Ovary (tissue), 9 donors: Measurements from ENCODE around the gene MLF2. TPM values are rescaled to one million over a fixed set of nuclear protein-coding genes. Genes with fewer than 3 reads are reported as not detected.

Experiments
- DNase-seq, 5 donors: peaks; one replicate each; pipeline ENCODE4 v3.0.0-alpha.2; 2019 to 2020
- H3K27ac ChIP-seq, 2 donors: fragments of 200-600 bp; one replicate each; pipeline versions ENCODE4 v1.5.1 to v1.8.0; 2019 to 2022
- H3K27me3 ChIP-seq: fragments of 200-600 bp; one replicate; pipeline ENCODE4 v1.8.0; 2022
- H3K36me3 ChIP-seq: fragments of 200-600 bp; sonication (generic); one replicate; pipeline ENCODE4 v1.5.1; 2019
- H3K4me1 ChIP-seq: one replicate; pipeline ENCODE4 v1.8.1; 2013; ENCODE audit warnings: mild to moderate bottlenecking, moderate library complexity; ENCODE audit not compliant: insufficient read depth
- H3K4me3 ChIP-seq: fragments of 200-600 bp; sonication (generic); one replicate; pipeline ENCODE4 v1.5.1; 2017
- H3K9me3 ChIP-seq, 2 donors: fragments of 200-600 bp in 1 of 2; sonication (generic) in 1 of 2; one replicate each; pipeline versions ENCODE4 v1.5.1 to v1.8.1; 2013 to 2019; ENCODE audit warnings: mild to moderate bottlenecking in 1 of 2, moderate library complexity in 1 of 2
- EP300 ChIP-seq: sonication (generic); formaldehyde crosslinking; IDR thresholded peaks from one replicate; pipeline ENCODE4 v1.6.1; 2017; ENCODE audit warnings: antibody characterized with exemption
- POLR2A ChIP-seq: fragments of 450-650 bp; IDR thresholded peaks from one replicate; pipeline ENCODE4 v1.6.1; 2017; ENCODE audit warnings: antibody characterized with exemption, mild to moderate bottlenecking, moderate library complexity
- WGBS, 3 donors: extraction: QIAGEN DNeasy Blood & Tissue Kit in 1 of 3; methylation state at CpG; one replicate each; pipeline versions ENCODE4 v1.1.5 to v1.1.7; 2013 to 2017; 5-methylcytosine and 5-hydroxymethylcytosine counted together
- intact Hi-C, 4 donors: fragments of 100-400 bp; cut with DNase I; formaldehyde crosslinking; loops; one replicate each; pipeline versions ENCODE4 v1.11.0 to v1.15.1; 2022 to 2023
- polyA plus RNA-seq, 2 donors: library from polyadenylated mRNA; stranded (reverse); fragments of 200-250 nt in 1 of 2; fragments of 350-450 nt in 1 of 2; fragmentation: Illumina TruSeq in 1 of 2; extraction: RNeasy Lipid Tissue Mini Kit (QIAGEN cat#74804) in 1 of 2; gene quantifications; one replicate each; pipeline ENCODE4 v1.2.3, GENCODE V29; 2013 to 2014
- total RNA-seq, 7 donors: library from RNA; depleted of rRNA in 2 of 7; stranded (reverse); fragments of >200 nt in 2 of 7; fragmentation: NEBNext Ultra II Directional in 3 of 7; extraction: Animal tissue kit (Norgen Biotek cat#: 25700) in 3 of 7; gene quantifications; one replicate each; pipeline versions ENCODE4 v1.1.0 to v1.2.4, GENCODE V29; 2016 to 2023
- TF ChIP-seq, protein P1 (sequence below), 3 donors: fragments of 450-650 bp in 2 of 3; fragments of 200-600 bp in 1 of 3; IDR thresholded peaks; one replicate each; pipeline versions ENCODE4 v1.5.1 to v1.8.0; 2016 to 2022; ENCODE audit warnings: antibody characterized with exemption in 3 of 3, mild to moderate bottlenecking in 1 of 3
- donor health status: DM: no; HTN: no; CAD: no; lungs with moderate emphysema.
- donor health status: DM: no; HTN: no; CAD: no.
- donor health status: Bipolar disorder and iron deficiency.
- donor health status: DM: yes; HTN: yes; CAD: no.
- donor health status: DM: no; HTN: no; CAD: no.
- donor health status: DM: yes; HTN: yes; CAD: no.

Gene MLF2
- total and polyA plus RNA-seq, 9 donors: 64.1 to 162 (median 140) TPM

DNA sequence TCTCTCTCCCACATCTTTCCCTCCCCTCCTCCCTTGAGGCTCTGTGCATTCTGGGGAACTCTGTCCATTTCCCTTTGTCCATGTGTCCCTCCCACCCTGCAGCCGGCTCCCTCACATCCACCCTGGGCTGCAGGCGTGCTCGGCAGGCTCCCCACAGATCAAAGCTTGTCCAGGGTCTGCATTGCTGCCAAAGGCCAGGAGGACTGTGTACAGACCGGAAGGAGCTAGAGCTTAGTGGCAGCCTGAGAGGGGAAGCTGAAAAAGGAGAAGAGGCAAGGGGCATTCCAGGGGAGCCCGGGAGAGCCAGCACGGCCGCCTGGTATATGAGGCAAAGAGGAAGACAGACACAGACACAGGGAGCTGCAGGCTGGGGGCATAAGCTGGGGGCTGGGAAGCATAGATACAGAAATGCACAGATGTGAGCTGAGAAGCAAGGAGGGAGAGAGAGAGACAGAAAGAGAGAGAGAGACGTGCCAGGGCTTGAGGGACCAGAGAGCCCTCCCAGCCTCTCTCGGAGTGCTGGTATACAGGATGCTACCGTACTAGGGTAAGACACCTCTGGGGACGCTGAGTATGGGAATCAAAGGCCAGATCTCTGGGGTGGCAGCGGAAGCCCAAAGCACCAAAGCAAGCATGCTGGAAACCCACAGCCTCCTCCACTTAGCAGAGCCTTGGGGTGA is 39.7 kb upstream of the MLF2 start:
- WGBS, 3 donors: 14 to 23% (median 21%) methylated on average over 12 of the region's 12 CpGs
- Histone ChIP-seq H3K4me3 (no peak overlapping the region), H3K4me1 (no peaks in the 10 kb centered on the region), H3K27me3 (no peaks in the 10 kb centered on the region), H3K9me3 (no peaks in the 10 kb centered on the region), H3K36me3 (no peaks in the 10 kb centered on the region), H3K27ac (no peak overlapping the region)
- TF ChIP-seq EP300: no peak
- TF ChIP-seq, protein P1, sequence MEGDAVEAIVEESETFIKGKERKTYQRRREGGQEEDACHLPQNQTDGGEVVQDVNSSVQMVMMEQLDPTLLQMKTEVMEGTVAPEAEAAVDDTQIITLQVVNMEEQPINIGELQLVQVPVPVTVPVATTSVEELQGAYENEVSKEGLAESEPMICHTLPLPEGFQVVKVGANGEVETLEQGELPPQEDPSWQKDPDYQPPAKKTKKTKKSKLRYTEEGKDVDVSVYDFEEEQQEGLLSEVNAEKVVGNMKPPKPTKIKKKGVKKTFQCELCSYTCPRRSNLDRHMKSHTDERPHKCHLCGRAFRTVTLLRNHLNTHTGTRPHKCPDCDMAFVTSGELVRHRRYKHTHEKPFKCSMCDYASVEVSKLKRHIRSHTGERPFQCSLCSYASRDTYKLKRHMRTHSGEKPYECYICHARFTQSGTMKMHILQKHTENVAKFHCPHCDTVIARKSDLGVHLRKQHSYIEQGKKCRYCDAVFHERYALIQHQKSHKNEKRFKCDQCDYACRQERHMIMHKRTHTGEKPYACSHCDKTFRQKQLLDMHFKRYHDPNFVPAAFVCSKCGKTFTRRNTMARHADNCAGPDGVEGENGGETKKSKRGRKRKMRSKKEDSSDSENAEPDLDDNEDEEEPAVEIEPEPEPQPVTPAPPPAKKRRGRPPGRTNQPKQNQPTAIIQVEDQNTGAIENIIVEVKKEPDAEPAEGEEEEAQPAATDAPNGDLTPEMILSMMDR (IDR thresholded peaks at IDR 0.05): no peak
- TF ChIP-seq POLR2A: no peak
- DNase-seq: no peak
- intact Hi-C loops: no loop called here

DNA sequence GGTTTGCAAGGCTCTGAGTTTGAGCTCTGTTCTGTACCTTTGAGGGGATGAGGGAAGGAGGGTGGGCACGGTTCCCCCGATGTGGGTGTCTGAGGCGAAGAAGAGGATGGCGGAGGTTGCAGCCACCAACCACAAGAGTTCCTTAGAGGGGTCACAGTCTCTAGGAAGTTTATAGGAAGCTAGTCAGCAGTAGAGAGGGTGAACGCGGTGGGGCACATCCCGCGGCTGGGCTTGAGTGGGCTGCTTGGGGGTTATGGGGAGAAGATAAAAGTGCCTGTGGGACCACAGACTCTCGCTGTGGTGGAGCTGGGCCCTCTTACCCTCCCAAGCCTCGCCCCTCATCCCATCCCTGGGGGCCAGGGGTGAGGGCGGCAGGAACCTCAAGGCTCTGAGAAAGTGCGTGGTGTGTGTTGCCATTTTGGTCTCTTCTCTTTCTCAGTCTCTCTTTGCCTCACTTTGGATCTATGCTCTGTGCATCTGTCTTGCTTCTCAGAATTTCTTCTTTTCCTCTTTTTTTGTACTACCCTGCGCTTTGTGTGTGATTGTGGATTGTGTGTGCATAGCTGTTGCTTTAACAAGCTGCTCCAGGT is 39.1 kb upstream of the MLF2 start:
- no peaks in the 10 kb centered on the region for H3K4me1 ChIP-seq
- intact Hi-C loops: no loop called here
- TF ChIP-seq EP300 (no peak), POLR2A (no peak)
- TF ChIP-seq, protein P1 (IDR thresholded peaks at IDR 0.05): no peak
- no peaks in the 10 kb centered on the region for H3K36me3 ChIP-seq
- no peak overlapping the region for H3K27ac ChIP-seq
- no peaks in the 10 kb centered on the region for H3K27me3 ChIP-seq
- WGBS, 3 donors: 83 to 88% (median 88%) methylated on average over 13 of the region's 13 CpGs
- no peak for DNase-seq
- H3K9me3 ChIP-seq: no peaks in the 10 kb centered on the region
- no peak overlapping the region for H3K4me3 ChIP-seq

- Histone ChIP-seq H3K36me3 (no peaks in the 10 kb centered on the region), H3K27me3 (no peaks in the 10 kb centered on the region), H3K27ac (no peak overlapping the region), H3K4me1 (no peaks in the 10 kb centered on the region), H3K9me3 (no peaks in the 10 kb centered on the region), H3K4me3 (no peak overlapping the region)
- 84 to 88% (median 87%) methylated on average over 12 of the region's 12 CpGs for WGBS, 3 donors
- TF ChIP-seq, protein P1 (IDR thresholded peaks at IDR 0.05): no peak
- no peak for DNase-seq
- intact Hi-C loops: no loop called here
Measured at GRCh38 chr12:6790496-6791150, 37.7 kb upstream of the MLF2 start.

GRCh38 chr12:6788972-6789924 is 36.3 kb upstream of the MLF2 start, which contains the start of gene CD4:
Gene CD4, plus strand, starts transcription at chr12:6789528. Its CDS starts 10,611 bp downstream, at chr12:6800139.
- H3K9me3 ChIP-seq: no peaks in the 10 kb centered on the region
- H3K36me3 ChIP-seq: no peaks in the 10 kb centered on the region
- no peak within 1 kb of the TSS for H3K4me3 ChIP-seq
- intact Hi-C loops: loop anchor here in 3 of 4 donors (5.0 to 10.0 kb wide), 3 partner anchors 54 to 1268 kb away; no protein-coding TSS in a partner anchor
- DNase-seq: no peak
- no peaks in the 10 kb centered on the region for H3K4me1 ChIP-seq
- WGBS, 3 donors: 60 to 79% (median 68%) methylated on average over 18 of the region's 18 CpGs
- TF ChIP-seq, protein P1 (IDR thresholded peaks at IDR 0.05): no peak
- no peak for TF ChIP-seq EP300
- no peak for TF ChIP-seq POLR2A
- no peak within 1 kb of the TSS for H3K27ac ChIP-seq
- no peaks in the 10 kb centered on the region for H3K27me3 ChIP-seq
